Heart right ventricle (tissue), 16 donors: Measurements from ENCODE around the gene SMYD5. TPM values are rescaled to one million over a fixed set of nuclear protein-coding genes. Genes with fewer than 3 reads are reported as not detected.
"Not testable (repeated sequence)": the region's sequence is repeated elsewhere in the genome, so short reads cannot be mapped to it uniquely, and the experiment has no call there.

Source experiments
- ATAC-seq, 8 donors: fragments of 200-7000 bp; cut with Tn5 transposase; one replicate each; pipeline ENCODE4 v1.9.1; 2020; ENCODE audit warnings: mild to moderate bottlenecking in 8 of 8, moderate library complexity in 8 of 8, moderate number of reproducible peaks in 1 of 8
- DNase-seq, 2 donors: peaks; one replicate each; pipeline ENCODE4 v3.0.0-alpha.2; 2020
- H3K27ac ChIP-seq, 10 donors: fragments of 200-600 bp; sonication (generic) in 2 of 10; one replicate each; pipeline versions ENCODE4 v1.5.0 to v1.8.0; 2020 to 2022; ENCODE audit warnings: mild to moderate bottlenecking in 3 of 10
- H3K27me3 ChIP-seq, 7 donors: fragments of 200-600 bp; one replicate each; pipeline ENCODE4 v1.8.0; 2021 to 2022; ENCODE audit warnings: mild to moderate bottlenecking in 2 of 7
- H3K36me3 ChIP-seq, 9 donors: fragments of 200-600 bp; sonication (generic) in 1 of 9; one replicate each; pipeline versions ENCODE4 v1.5.0 to v1.8.0; 2020 to 2022; ENCODE audit warnings: mild to moderate bottlenecking in 2 of 9
- H3K4me1 ChIP-seq, 9 donors: fragments of 200-600 bp; sonication (generic) in 1 of 9; one replicate each; pipeline versions ENCODE4 v1.5.0 to v1.8.0; 2020 to 2022; ENCODE audit warnings: mild to moderate bottlenecking in 4 of 9
- H3K4me3 ChIP-seq, 10 donors: fragments of 200-600 bp; sonication (generic) in 2 of 10; one replicate each; pipeline versions ENCODE4 v1.5.0 to v1.8.0; 2020 to 2022; ENCODE audit warnings: mild to moderate bottlenecking in 7 of 10, moderate library complexity in 2 of 10
- H3K9me3 ChIP-seq, 11 donors: fragments of 200-600 bp in 10 of 11; sonication (generic) in 2 of 11; one replicate each; pipeline versions ENCODE4 v1.5.0 to v1.8.0; 2013 to 2022; ENCODE audit warnings: mild to moderate bottlenecking in 2 of 11, control low read depth in 1 of 11, moderate library complexity in 1 of 11
- CTCF ChIP-seq, 9 donors: fragments of 200-600 bp; sonication (generic) in 2 of 9; IDR thresholded peaks; one replicate each; pipeline versions ENCODE4 v1.5.0 to v1.8.0; 2021 to 2022; ENCODE audit warnings: antibody characterized with exemption in 9 of 9, mild to moderate bottlenecking in 5 of 9, moderate library complexity in 1 of 9
- WGBS, 2 donors: extraction: QIAGEN DNeasy Blood & Tissue Kit; methylation state at CpG; one replicate each; pipeline ENCODE4 v1.1.7; 2013; ENCODE audit warnings: inconsistent platforms in 1 of 2; 5-methylcytosine and 5-hydroxymethylcytosine counted together
- intact Hi-C, 10 donors: fragments of 100-400 bp; cut with DNase I; formaldehyde crosslinking; loops; one replicate each; pipeline versions ENCODE4 v1.11.1 to v1.14.2; 2022
- polyA plus RNA-seq, 2 donors: library from polyadenylated mRNA; stranded (reverse); fragments of 200-250 nt; gene quantifications; one replicate each; pipeline ENCODE4 v1.2.3, GENCODE V29; 2013
- total RNA-seq, 10 donors: library from RNA; stranded (reverse); fragmentation: NEBNext Ultra II Directional in 3 of 10; extraction: Animal tissue kit (Norgen Biotek cat#: 25700) in 3 of 10; gene quantifications; one replicate each; pipeline versions ENCODE4 v1.2.1 to v1.2.4, GENCODE V29; 2021 to 2023
- donor health status: Arrhythmogenic right ventricular cardiomyopathy.
- donor health status: ischemic (EF 13 %, LVEDD 7.1; RV severe dilation, severe dysfunction).
- donor health status: healthy with polysubstance abuse.
- donor health status: DM: no; HTN: yes; CAD: no.
- donor health status: DM: no; HTN: no; CAD: no.
- donor health status: ischemic (EF 25% LVEDD 6.9; RV normal size, moderate dysfunction).
- donor health status: ischemic (EF 25% LVEDD 5.7; RV mildly dilated, moderate dysfunction).
- donor health status: healthy.
- donor health status: DM: yes; HTN: yes; CAD: no.
- donor health status: Ischemic cardiomyopathy.
- donor health status: ischemic (EF 35%, LVEDD 5.7; RV mildly dilated, moderate dysfunction).
- donor health status: nonischemic (EF 11% LVEDD 7.7; RV severe dilation, severe dysfunction).
- donor health status: DM: yes; HTN: yes; CAD: no.
- donor health status: PGD.
- donor health status: ischemic (EF 29% LVEDD 5.4; RV normal size, mild dysfunction).
- donor health status: nonischemic (EF 23%, LVEDD 6.1; RV moderate dilation, normal function).

SMYD5 gene
- total and polyA plus RNA-seq, 12 donors: 13.3 to 22.7 (median 17.5) TPM

- Histone ChIP-seq H3K4me1 (no peaks in the 10 kb centered on the region), H3K36me3 (no peaks in the 10 kb centered on the region), H3K27me3 (peaks cover 0 to 26% (median 3%) of the 10 kb centered on the region in 7 donors), H3K9me3 (peaks cover 0 to 10% (median 3%) of the 10 kb centered on the region in 11 donors), H3K27ac (no peak overlapping the region), H3K4me3 (no peak overlapping the region)
- intact Hi-C loops: no loop called here
- no peak for ATAC-seq
- DNase-seq: no peak
- no peak for TF ChIP-seq CTCF (IDR thresholded peaks at IDR 0.05)
- WGBS, 2 donors: 36 to 63% methylated on average over 2 of the region's 2 CpGs
These were observed 26.5 kb upstream of the SMYD5 start for GRCh38 chr2:73187549-73187948.

- Histone ChIP-seq H3K4me3 (no peak overlapping the region), H3K27me3 (peaks cover 16 to 72% (median 62%) of the 10 kb centered on the region in 7 donors), H3K36me3 (no peaks in the 10 kb centered on the region), H3K9me3 (peaks cover 0 to 4% (median 0%) of the 10 kb centered on the region in 11 donors), H3K4me1 (peaks cover 4 to 10% (median 9%) of the 10 kb centered on the region in 9 donors), H3K27ac (no peak overlapping the region)
- intact Hi-C loops: no loop called here
- ATAC-seq (no peak), DNase-seq (no peak)
- no peak for TF ChIP-seq CTCF (IDR thresholded peaks at IDR 0.05)
These were observed 16.5 kb upstream of the SMYD5 start for GRCh38 chr2:73197579-73197978.

- H3K9me3 ChIP-seq, ATAC-seq, DNase-seq, H3K36me3 ChIP-seq, H3K4me3 ChIP-seq, H3K27ac ChIP-seq, intact Hi-C loops: not testable (repeated sequence)
- Histone ChIP-seq H3K27me3 (peaks cover 31 to 96% (median 86%) of the 10 kb centered on the region in 7 donors), H3K4me1 (peaks cover 4 to 18% (median 16%) of the 10 kb centered on the region in 9 donors)
- 90 to 91% methylated on average over 10 of the region's 10 CpGs for WGBS, 2 donors
These were observed 13.8 kb upstream of the SMYD5 start for GRCh38 chr2:73200281-73200680.

- no peak for TF ChIP-seq CTCF (IDR thresholded peaks at IDR 0.05)
- WGBS, 2 donors: 1 to 2% methylated on average over 86 to 87 of the region's 87 CpGs
- H3K4me1 ChIP-seq: peaks cover 4 to 18% (median 16%) of the 10 kb centered on the region in 9 donors
These were observed 11.6 kb upstream of the SMYD5 start, which contains the start of gene NOTO for GRCh38 chr2:73202156-73203054. Gene NOTO (plus strand): TSS chr2:73202574. CDS start chr2:73202667, 93 bp downstream.

More at GRCh38 chr2:73202156-73203054, 11.6 kb upstream of the SMYD5 start, which contains the start of gene NOTO:
- Histone ChIP-seq H3K27me3 (peaks cover 31 to 88% (median 78%) of the 10 kb centered on the region in 7 donors), H3K9me3 (no peaks in the 10 kb centered on the region), H3K4me3 (peak within 1 kb of the TSS; percentile 4 to 41 (median 30)), H3K36me3 (no peaks in the 10 kb centered on the region), H3K27ac (no peak within 1 kb of the TSS)
- ATAC-seq: peak in 7 of 8 donors; percentile 22 to 56 (median 39)
- no peak for DNase-seq
- intact Hi-C loops: no loop called here
